K562 (cell line): ENCODE results near the gene TRIO.

Experiments
- BRF2 ChIP-seq: IDR thresholded peaks from 3 replicates; pipeline ENCODE4 v1.6.1; 2011; ENCODE audit warnings: borderline replicate concordance, mild to moderate bottlenecking; ENCODE audit not compliant: insufficient read length, insufficient read depth
- E2F1 ChIP-seq: sonication (generic); formaldehyde crosslinking; IDR thresholded peaks from 2 replicates; pipeline ENCODE4 v1.8.1; 2023; ENCODE audit warnings: mild to moderate bottlenecking, missing genetic modification reagents, moderate library complexity
- FOXA1 ChIP-seq: fragments of 450-650 bp; IDR thresholded peaks from 2 replicates; pipeline ENCODE4 v1.6.1; 2016; ENCODE audit warnings: mild to moderate bottlenecking, borderline replicate concordance
- POLR2AphosphoS5 ChIP-seq: IDR thresholded peaks from 2 replicates; pipeline ENCODE4 v1.6.1; 2011; ENCODE audit warnings: mild to moderate bottlenecking, low read depth, low read length, moderate library complexity; ENCODE audit not compliant: control insufficient read depth, insufficient read depth
- SIN3A ChIP-seq, 2 experiments: fragments of 150-350 bp in 1 of 2; IDR thresholded peaks; 2 replicates each; pipeline ENCODE4 v1.6.1; 2011 to 2016; ENCODE audit warnings: borderline replicate concordance in 2 of 2, low read depth in 2 of 2, low read length in 2 of 2, mild to moderate bottlenecking in 2 of 2, moderate library complexity in 2 of 2; ENCODE audit not compliant: control insufficient read depth in 1 of 2
- TCF7L2 ChIP-seq: fragments of 150-350 bp; IDR thresholded peaks from 2 replicates; pipeline ENCODE4 v1.6.1; 2016; ENCODE audit warnings: low read depth, mild to moderate bottlenecking, low read length, moderate library complexity
- UBTF ChIP-seq, 2 experiments: IDR thresholded peaks; 2 replicates each; pipeline ENCODE4 v1.6.1; 2012; ENCODE audit warnings: improper control_type of control experiment in 2 of 2, low read depth in 2 of 2, low read length in 2 of 2, borderline replicate concordance in 1 of 2
- ZBTB40 ChIP-seq, 2 experiments: fragments of 450-650 bp in 1 of 2; sonication (generic) in 1 of 2; formaldehyde crosslinking in 1 of 2; IDR thresholded peaks; 2 replicates each; pipeline versions ENCODE4 v1.7.1 to v1.9.0; 2016 to 2022; ENCODE audit warnings: inconsistent platforms in 1 of 2, mild to moderate bottlenecking in 1 of 2, missing genetic modification reagents in 1 of 2

- no peak for TF ChIP-seq E2F1
- TF ChIP-seq BRF2 = no peak
- TF ChIP-seq UBTF (IDR thresholded peaks at IDR 0.05; ENCODE audit: borderline replicate concordance in 1 of 2, low read depth in 2 of 2, low read length in 2 of 2) = no peak
- TF ChIP-seq SIN3A (IDR thresholded peaks at IDR 0.05; ENCODE audit: borderline replicate concordance in 2 of 2, control insufficient read depth in 1 of 2, low read depth in 2 of 2, low read length in 2 of 2) = no peak
- no peak for TF ChIP-seq TCF7L2
- no peak for TF ChIP-seq POLR2AphosphoS5
- TF ChIP-seq ZBTB40 (IDR thresholded peaks at IDR 0.05) = no peak
- TF ChIP-seq ZBTB40 (CRISPR knock-in tag; IDR thresholded peaks at IDR 0.05) = no peak
- TF ChIP-seq FOXA1 = no peak
Measured at GRCh38 chr5:14545862-14546261, 402.7 kb downstream of the TRIO start.
